K562 (cell line): Measurements from ENCODE around the gene ASCC2. TPM values are rescaled to one million over a fixed set of nuclear protein-coding genes. Genes with fewer than 3 reads are reported as not detected.

Experiments
- ATAC-seq: fragments of 200-7000 bp; cut with Tn5 transposase; 3 replicates; pipeline ENCODE4 v1.9.1; 2020; ENCODE audit warnings: moderate library complexity
- BruUV-seq: library from RNA; stranded (reverse); fragments of 400-500 nt; replicated peaks from 2 replicates; lab custom pipeline; 2021; lab: Mats Ljungman, UMichigan
- CTCF ChIA-PET: fragments of 300-600 bp; formaldehyde crosslinking; extraction: SDS; loops from one replicate; lab custom pipeline; 2021; ENCODE audit warnings: low intra/inter-chr PET ratio; lab: Yijun Ruan, JAX
- POLR2A ChIA-PET: fragments of 300-600, 350-650 bp; sonication (Branson Sonifier 250); formaldehyde crosslinking; extraction: SDS; loops from one replicate; lab custom pipeline; 2021; ENCODE audit warnings: antibody characterized with exemption, inconsistent platforms; lab: Yijun Ruan, JAX
- DNase-seq, 4 experiments: peaks; one replicate each; pipeline versions ENCODE4 v3.0.0 to v3.0.0-alpha.2; 2011 to 2018; ENCODE audit warnings: low spot score in 3 of 4, mixed read lengths in 3 of 4; ENCODE audit errors: extremely low read depth in 1 of 4
- FAIRE-seq: peaks from 2 replicates; lab custom pipeline; 2011; peaks lifted over from hg19 to GRCh38; lab: Jason Lieb, UNC
- H2AFZ ChIP-seq: 2 replicates; pipeline ENCODE4 v1.6.0; 2011; ENCODE audit warnings: low read depth, low read length, control low read depth, inconsistent platforms
- H3K27ac ChIP-seq: fragments of 200-600 bp; 3 replicates; pipeline ENCODE4 v1.8.0; 2011; ENCODE audit warnings: low read depth, mild to moderate bottlenecking, control low read depth, inconsistent platforms, low read length, moderate library complexity, mixed read lengths; ENCODE audit errors: extremely low read depth
- H3K27me3 ChIP-seq, 2 experiments: fragments of 300-600 bp in 1 of 2; 2 replicates in 1 of 2; 3 replicates in 1 of 2; pipeline versions ENCODE4 v1.6.0 to v1.8.0; 2011; ENCODE audit warnings: inconsistent platforms in 2 of 2, low read length in 2 of 2, mild to moderate bottlenecking in 1 of 2, mixed read lengths in 1 of 2, moderate library complexity in 1 of 2; ENCODE audit not compliant: control insufficient read depth in 2 of 2, insufficient read depth in 2 of 2
- H3K36me3 ChIP-seq: fragments of 300-600 bp; 3 replicates; pipeline ENCODE4 v1.8.0; 2011; ENCODE audit warnings: mild to moderate bottlenecking, low read length, inconsistent platforms; ENCODE audit not compliant: control insufficient read depth, insufficient read depth
- H3K4me1 ChIP-seq, 2 experiments: fragments of 200-600 bp in 1 of 2; replicated peaks in 1 of 2; 2 replicates in 1 of 2; 3 replicates in 1 of 2; pipeline versions ENCODE4 v1.5.1 to v1.8.0; 2011; ENCODE audit warnings: inconsistent platforms in 2 of 2, low read length in 2 of 2, mild to moderate bottlenecking in 1 of 2, mixed read lengths in 1 of 2, moderate library complexity in 1 of 2; ENCODE audit not compliant: control insufficient read depth in 2 of 2, insufficient read depth in 2 of 2
- H3K4me2 ChIP-seq: 2 replicates; pipeline ENCODE4 v1.6.1; 2011; ENCODE audit warnings: low read length, control low read depth, inconsistent platforms, mixed read lengths; ENCODE audit not compliant: insufficient read depth
- H3K4me3 ChIP-seq: fragments of 200-600 bp; sonication (generic), shearing (Covaris generic); 2 replicates; pipeline ENCODE4 v1.5.1; 2016; ENCODE audit warnings: control low read depth, inconsistent platforms
- H3K79me2 ChIP-seq: fragments of 200-600 bp; 3 replicates; pipeline ENCODE4 v1.8.0; 2011; ENCODE audit warnings: low read length, inconsistent platforms; ENCODE audit not compliant: control insufficient read depth, insufficient read depth
- H3K9ac ChIP-seq, 2 experiments: 2 replicates each; pipeline versions ENCODE4 v1.6.0 to v1.6.1; 2011; ENCODE audit warnings: low read depth in 2 of 2, low read length in 2 of 2, control low read depth in 1 of 2, inconsistent platforms in 1 of 2, mild to moderate bottlenecking in 1 of 2, mixed read lengths in 1 of 2; ENCODE audit not compliant: insufficient read depth in 1 of 2
- H3K9me1 ChIP-seq: one replicate; pipeline ENCODE4 v1.6.0; 2011; ENCODE audit warnings: inconsistent platforms, mild to moderate bottlenecking, low read length, moderate library complexity; ENCODE audit not compliant: control insufficient read depth, insufficient read depth
- H3K9me3 ChIP-seq: replicated peaks from 2 replicates; pipeline ENCODE4 v1.5.1; 2011; ENCODE audit warnings: low read depth, low read length, inconsistent platforms; ENCODE audit not compliant: control insufficient read depth, insufficient read depth
- H4K20me1 ChIP-seq: replicated peaks from 2 replicates; pipeline ENCODE4 v1.6.1; 2011; ENCODE audit warnings: low read length, inconsistent platforms, mixed read lengths; ENCODE audit not compliant: control insufficient read depth, insufficient read depth
- ARID4B ChIP-seq: sonication (generic); formaldehyde crosslinking; IDR thresholded peaks from 2 replicates; pipeline ENCODE4 v1.8.0; 2022; ENCODE audit warnings: mild to moderate bottlenecking, missing genetic modification reagents
- TEAD2 ChIP-seq: fragments of 450-650 bp; IDR thresholded peaks from 2 replicates; pipeline ENCODE4 v1.6.1; 2016; ENCODE audit warnings: missing genetic modification characterization, control low read depth, missing compliant biosample characterization
- ZFP91 ChIP-seq: sonication (generic); formaldehyde crosslinking; IDR thresholded peaks from 2 replicates; pipeline ENCODE4 v1.8.0; 2022; ENCODE audit warnings: mild to moderate bottlenecking, missing genetic modification reagents
- ZKSCAN1 ChIP-seq: fragments of 150-350 bp; IDR thresholded peaks from 2 replicates; pipeline ENCODE4 v1.6.1; 2016; ENCODE audit warnings: low read depth, low read length
- in situ Hi-C: fragments of 300-500 bp; cut with MboI; formaldehyde crosslinking; loops from 4 replicates; pipeline ENCODE4 v1.15.0; 2018; ENCODE audit warnings: inconsistent platforms, mixed read lengths
- intact Hi-C: fragments of 100-400 bp; cut with micrococcal nuclease; formaldehyde crosslinking; loops from 2 replicates; pipeline ENCODE4 v1.14.2; 2022
- polyA plus RNA-seq, 8 experiments: library from polyadenylated mRNA; depleted of rRNA in 4 of 8; stranded (reverse) in 5 of 8; unstranded in 3 of 8; fragments of >200 nt; fragmentation: Nextera tagmentation in 2 of 8; fragmentation: Illumina TruSeq in 1 of 8; extraction: Ambion mirVana in 2 of 8; extraction: Trizol in 1 of 8; gene quantifications; 2 replicates each; pipeline versions ENCODE4 v1.2.1 to v1.2.3, GENCODE V29; 2011 to 2014; ENCODE audit warnings: inconsistent platforms in 1 of 8, missing spikeins in 1 of 8
- total RNA-seq, 7 experiments: library from RNA; depleted of rRNA in 6 of 7; stranded (reverse); fragments of >200 nt in 6 of 7; fragmentation: Illumina TruSeq in 2 of 7; extraction: Trizol in 2 of 7; gene quantifications; 2 replicates each; pipeline versions ENCODE4 v1.2.1 to v1.2.3, GENCODE V29; 2011 to 2021; ENCODE audit warnings: low replicate concordance in 1 of 7

The ASCC2 gene
- total and polyA plus RNA-seq, 9 of the 15 experiments (the other 6 are each of a cell fraction or from before 2014, with no cell fraction given): 4.0 to 46.7 (median 26.8) TPM

- Histone ChIP-seq H3K4me1 (no peaks in the 10 kb centered on the region; a peak in 2 of 5 replicates), H4K20me1 (no peaks in the 10 kb centered on the region), H3K9ac (no peak overlapping the region), H3K9me1 (no peaks in the 10 kb centered on the region), H3K4me2 (no peak overlapping the region), H3K27ac (no peak overlapping the region), H2AFZ (no peak overlapping the region), H3K4me3 (no peak overlapping the region), H3K27me3 (no peaks in the 10 kb centered on the region), H3K9me3 (no peaks in the 10 kb centered on the region), H3K79me2 (no peaks in the 10 kb centered on the region), H3K36me3 (no peaks in the 10 kb centered on the region)
- TF ChIP-seq ZFP91: peak; percentile 63; the same call in 1 of the 2 replicates
- TF ChIP-seq ARID4B (CRISPR knock-in tag): no peak
- no peak for TF ChIP-seq ZKSCAN1
- TF ChIP-seq TEAD2 (tag): no peak
- no peak for FAIRE-seq
- no peak for DNase-seq
- BruUV-seq: no TSS peak
- in situ Hi-C loops: no loop called here
- CTCF ChIA-PET: no interaction called here
- intact Hi-C loops: no loop called here
- ATAC-seq: no peak
- POLR2A ChIA-PET: no interaction called here
These were observed 29.2 kb upstream of the ASCC2 start for GRCh38 chr22:29867260-29867659.
